Body of pancreas (tissue), 4 donors: ENCODE data around the gene MRAS. TPM values are rescaled to one million over a fixed set of nuclear protein-coding genes. Genes with fewer than 3 reads are reported as not detected.

Experiments
- ATAC-seq: fragments of 150-250 bp; one replicate; pipeline ENCODE4 v1.9.1; 2016
- DNase-seq, 4 donors: peaks; one replicate each; pipeline ENCODE4 v3.0.0-alpha.2; 2019
- H3K27ac ChIP-seq, 4 donors: fragments of 200-600 bp; sonication (generic); 1 replicate in 3 of 4; 2 replicates in 1 of 4; pipeline versions ENCODE4 v1.5.1 to v1.6.1; 2016 to 2019; ENCODE audit warnings: mild to moderate bottlenecking in 1 of 4, mixed read lengths in 1 of 4, moderate library complexity in 1 of 4
- H3K27me3 ChIP-seq, 2 donors: fragments of 200-600 bp; sonication (generic); one replicate each; pipeline ENCODE4 v1.6.0; 2016; ENCODE audit warnings: mild to moderate bottlenecking in 1 of 2
- H3K36me3 ChIP-seq, 2 donors: fragments of 200-600 bp; sonication (generic); replicated peaks in 1 of 2; 2 replicates each; pipeline ENCODE4 v1.5.1; 2016; ENCODE audit warnings: low read depth in 2 of 2; ENCODE audit not compliant: insufficient read depth in 1 of 2
- H3K4me1 ChIP-seq: fragments of 200-600 bp; sonication (generic); one replicate; pipeline ENCODE4 v1.6.0; 2016
- H3K4me3 ChIP-seq, 2 donors: fragments of 200-600 bp; sonication (generic); 1 replicate in 1 of 2; 2 replicates in 1 of 2; pipeline ENCODE4 v1.5.1; 2016 to 2019
- H3K9me3 ChIP-seq, 3 donors: fragments of 200-600 bp; sonication (generic); 1 replicate in 2 of 3; 2 replicates in 1 of 3; pipeline ENCODE4 v1.5.1; 2016
- POLR2A ChIP-seq, 3 donors: fragments of 450-650 bp; IDR thresholded peaks; one replicate each; pipeline ENCODE4 v1.6.1; 2016; ENCODE audit warnings: antibody characterized with exemption in 3 of 3, mild to moderate bottlenecking in 2 of 3
- WGBS, 2 donors: methylation state at CpG; one replicate each; pipeline ENCODE4 v1.1.5; 2017; 5-methylcytosine and 5-hydroxymethylcytosine counted together
- intact Hi-C: fragments of 100-400 bp; cut with DNase I; formaldehyde crosslinking; loops from one replicate; pipeline ENCODE4 v1.15.1; 2023
- total RNA-seq, 2 donors: library from RNA; depleted of rRNA; stranded (reverse); fragments of >200 nt; gene quantifications; one replicate each; pipeline ENCODE4 v1.1.0, GENCODE V29; 2016
- TF ChIP-seq, protein P1 (sequence below), 7 experiments: fragments of 450-650 bp in 4 of 7; fragments of 200-600 bp in 3 of 7; sonication (generic) in 3 of 7; IDR thresholded peaks; one replicate each; pipeline ENCODE4 v1.5.1; 2016 to 2019; ENCODE audit warnings: antibody characterized with exemption in 7 of 7

Gene MRAS
- total RNA-seq, 2 donors from 2014 or later, result 9.9 to 20.1 TPM

DNA sequence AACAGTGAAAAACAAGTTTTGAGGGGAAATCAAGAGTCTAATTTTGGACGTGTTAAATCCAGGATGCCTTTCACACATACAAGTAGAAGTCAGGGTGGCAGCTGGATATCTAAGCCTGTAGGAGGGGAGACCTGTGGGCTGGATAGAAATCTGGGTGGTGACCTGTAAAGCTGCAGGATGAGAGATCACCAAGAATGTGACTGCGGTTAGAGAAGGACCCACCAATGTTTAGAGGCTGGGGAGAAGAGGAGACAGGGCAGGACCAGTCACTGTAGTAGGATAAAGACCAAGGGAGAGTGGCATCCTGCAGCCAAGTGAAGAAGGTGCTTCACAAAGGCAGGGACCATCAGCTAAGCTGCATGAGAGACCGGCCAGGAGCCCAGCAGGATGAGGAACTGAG is 36.2 kb downstream of the MRAS start:
- Histone ChIP-seq H3K4me1 (peaks cover 14% of the 10 kb centered on the region), H3K9me3 (no peaks in the 10 kb centered on the region), H3K27me3 (no peaks in the 10 kb centered on the region), H3K27ac (no peak overlapping the region), H3K4me3 (no peak overlapping the region), H3K36me3 (no peaks in the 10 kb centered on the region)
- intact Hi-C loops, result no loop called here
- no peak for TF ChIP-seq POLR2A (IDR thresholded peaks at IDR 0.05)
- TF ChIP-seq, protein P1, sequence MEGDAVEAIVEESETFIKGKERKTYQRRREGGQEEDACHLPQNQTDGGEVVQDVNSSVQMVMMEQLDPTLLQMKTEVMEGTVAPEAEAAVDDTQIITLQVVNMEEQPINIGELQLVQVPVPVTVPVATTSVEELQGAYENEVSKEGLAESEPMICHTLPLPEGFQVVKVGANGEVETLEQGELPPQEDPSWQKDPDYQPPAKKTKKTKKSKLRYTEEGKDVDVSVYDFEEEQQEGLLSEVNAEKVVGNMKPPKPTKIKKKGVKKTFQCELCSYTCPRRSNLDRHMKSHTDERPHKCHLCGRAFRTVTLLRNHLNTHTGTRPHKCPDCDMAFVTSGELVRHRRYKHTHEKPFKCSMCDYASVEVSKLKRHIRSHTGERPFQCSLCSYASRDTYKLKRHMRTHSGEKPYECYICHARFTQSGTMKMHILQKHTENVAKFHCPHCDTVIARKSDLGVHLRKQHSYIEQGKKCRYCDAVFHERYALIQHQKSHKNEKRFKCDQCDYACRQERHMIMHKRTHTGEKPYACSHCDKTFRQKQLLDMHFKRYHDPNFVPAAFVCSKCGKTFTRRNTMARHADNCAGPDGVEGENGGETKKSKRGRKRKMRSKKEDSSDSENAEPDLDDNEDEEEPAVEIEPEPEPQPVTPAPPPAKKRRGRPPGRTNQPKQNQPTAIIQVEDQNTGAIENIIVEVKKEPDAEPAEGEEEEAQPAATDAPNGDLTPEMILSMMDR (IDR thresholded peaks at IDR 0.05), result no peak
- 81 to 88% methylated on average over 3 of the region's 3 CpGs for WGBS, 2 donors
- ATAC-seq, result no peak
- DNase-seq, result no peak

DNA sequence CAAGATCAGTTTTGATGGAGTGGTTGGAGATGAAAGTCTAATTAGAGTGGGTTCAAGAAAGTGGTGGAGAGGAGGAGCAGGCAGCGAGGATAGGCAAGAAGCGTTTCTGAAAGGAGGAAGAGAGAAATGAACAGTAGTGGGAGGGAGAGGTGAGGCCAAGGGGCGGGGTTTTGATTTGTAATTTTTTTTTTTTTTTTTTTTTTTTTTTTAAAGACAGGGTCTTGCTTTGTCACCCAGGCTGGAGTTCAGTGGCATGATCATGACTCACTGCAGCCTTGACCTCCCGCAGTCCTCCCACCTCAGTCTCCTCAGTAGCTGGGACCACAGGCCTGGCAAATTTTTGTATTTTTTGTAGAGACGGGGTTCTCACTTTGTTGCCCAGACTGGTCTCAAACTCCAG is 36.6 kb downstream of the MRAS start:
- no peak overlapping the region for H3K27ac ChIP-seq
- peaks cover 14% of the 10 kb centered on the region for H3K4me1 ChIP-seq
- H3K4me3 ChIP-seq, result no peak overlapping the region
- DNase-seq, result no peak
- no peaks in the 10 kb centered on the region for H3K36me3 ChIP-seq
- no peaks in the 10 kb centered on the region for H3K27me3 ChIP-seq
- ATAC-seq, result no peak
- intact Hi-C loops, result no loop called here
- WGBS, 2 donors, result 86 to 92% methylated on average over 5 of the region's 5 CpGs
- H3K9me3 ChIP-seq, result no peaks in the 10 kb centered on the region
- TF ChIP-seq, protein P1 (IDR thresholded peaks at IDR 0.05), result no peak
- TF ChIP-seq POLR2A (IDR thresholded peaks at IDR 0.05), result no peak

DNA sequence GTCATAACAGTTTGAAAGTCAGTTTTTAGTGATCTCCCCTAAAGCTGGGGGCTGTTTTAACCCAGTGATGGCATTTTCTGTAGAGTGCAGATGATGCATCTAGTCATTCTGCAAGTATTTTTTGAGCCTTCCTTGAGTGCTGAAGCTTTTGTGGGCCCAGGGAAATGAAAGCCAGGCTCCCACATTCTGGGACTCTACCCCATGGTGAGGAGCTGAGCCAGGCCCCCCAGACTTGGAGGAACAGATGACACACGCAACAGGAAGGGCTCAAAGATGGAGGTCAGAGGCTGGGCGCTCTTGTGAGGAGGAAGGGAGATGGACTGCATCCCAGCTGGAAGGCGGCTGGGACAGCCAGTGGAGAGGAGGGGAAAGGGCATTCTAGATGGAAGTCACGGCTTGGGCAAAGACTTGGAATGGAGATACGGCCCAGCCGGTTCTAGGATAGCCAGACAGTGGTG is 40.8 kb downstream of the MRAS start:
- Histone ChIP-seq H3K36me3 (no peaks in the 10 kb centered on the region), H3K27ac (peak overlapping the region in 1 of 4 donors; percentile 56), H3K9me3 (no peaks in the 10 kb centered on the region), H3K4me1 (no peaks in the 10 kb centered on the region), H3K4me3 (no peak overlapping the region), H3K27me3 (no peaks in the 10 kb centered on the region)
- intact Hi-C loops, result no loop called here
- no peak for DNase-seq
- WGBS, 2 donors, result 90 to 94% methylated on average over 6 of the region's 6 CpGs
- TF ChIP-seq, protein P1 (IDR thresholded peaks at IDR 0.05), result no peak
- no peak for TF ChIP-seq POLR2A (IDR thresholded peaks at IDR 0.05)
- ATAC-seq, result no peak

DNA sequence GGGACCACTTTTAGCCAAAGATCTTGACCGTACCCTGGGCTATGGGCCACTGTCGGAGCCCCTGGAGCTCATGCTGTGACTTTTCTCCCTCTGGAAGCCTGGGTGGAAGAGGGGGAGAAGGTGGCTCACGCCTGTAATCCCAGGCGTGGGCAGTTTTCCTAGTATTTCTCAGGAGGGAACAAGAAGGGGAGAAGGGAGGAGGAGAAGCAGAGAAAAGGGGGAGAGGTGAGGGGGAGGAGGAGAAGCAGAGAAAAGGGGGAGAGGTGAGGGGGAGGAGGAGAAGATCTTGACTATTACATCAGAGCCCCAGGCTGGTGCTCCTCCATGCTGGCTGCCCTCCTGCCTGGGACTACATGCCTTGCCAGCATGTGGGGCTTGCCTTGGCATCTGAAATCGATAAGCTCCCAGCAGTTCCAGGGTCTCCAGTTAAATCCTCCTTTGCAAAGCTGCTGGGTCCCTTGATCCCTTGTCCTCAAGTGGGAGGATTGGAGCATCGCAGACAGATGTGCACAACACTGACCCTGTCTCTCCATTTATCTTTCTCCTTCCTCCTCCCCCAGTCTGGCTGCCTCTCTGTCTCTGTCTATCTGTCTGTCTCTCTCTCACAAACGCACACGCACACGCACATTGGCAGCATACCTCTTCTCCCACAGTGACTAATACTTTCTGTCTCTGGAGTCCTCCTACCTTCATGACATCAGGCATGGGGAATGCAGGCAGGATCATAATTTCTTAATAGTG is 41.6 kb downstream of the MRAS start:
- Histone ChIP-seq H3K27me3 (no peaks in the 10 kb centered on the region), H3K36me3 (no peaks in the 10 kb centered on the region), H3K9me3 (no peaks in the 10 kb centered on the region), H3K4me1 (no peaks in the 10 kb centered on the region), H3K4me3 (no peak overlapping the region), H3K27ac (peak overlapping the region; percentile 16 to 56 (median 44))
- peak in 3 of 4 donors; percentile 13 to 49 (median 34) for DNase-seq
- ATAC-seq, result peak; percentile 93
- no peak for TF ChIP-seq POLR2A (IDR thresholded peaks at IDR 0.05)
- TF ChIP-seq, protein P1 (IDR thresholded peaks at IDR 0.05), result no peak
- WGBS, 2 donors, result 76 to 77% methylated on average over 9 of the region's 9 CpGs
- intact Hi-C loops, result no loop called here

DNA sequence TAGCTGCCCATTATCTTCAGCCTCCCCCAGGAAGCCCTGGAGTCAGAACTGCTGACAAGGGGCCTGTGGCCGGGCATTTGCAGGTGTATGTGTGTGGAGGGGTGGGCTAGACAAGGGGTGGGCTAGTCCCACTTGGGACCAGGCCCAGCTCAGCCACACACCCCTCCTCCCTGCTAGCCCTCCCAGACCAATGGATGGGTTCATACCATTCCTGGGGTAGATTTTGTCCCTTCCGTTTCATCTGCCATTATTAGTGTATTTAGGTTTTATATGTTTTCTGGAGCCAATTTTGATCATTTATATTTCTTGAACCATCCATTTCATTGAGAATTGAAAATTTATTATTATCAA is 42.2 kb downstream of the MRAS start:
- no peaks in the 10 kb centered on the region for H3K4me1 ChIP-seq
- ATAC-seq (no peak), DNase-seq (no peak)
- no peaks in the 10 kb centered on the region for H3K27me3 ChIP-seq
- no peaks in the 10 kb centered on the region for H3K36me3 ChIP-seq
- WGBS, 2 donors, result 73 to 86% methylated on average over 2 of the region's 2 CpGs
- intact Hi-C loops, result no loop called here
- no peak overlapping the region for H3K4me3 ChIP-seq
- no peaks in the 10 kb centered on the region for H3K9me3 ChIP-seq
- H3K27ac ChIP-seq, result peak overlapping the region in 3 of 4 donors; percentile 24 to 56 (median 51)
- TF ChIP-seq, protein P1 (IDR thresholded peaks at IDR 0.05), result no peak
- no peak for TF ChIP-seq POLR2A (IDR thresholded peaks at IDR 0.05)
